GM18873 (cell line): ENCODE measurements around the gene DYNC1I1.
"Not testable (repeated sequence)": the region's sequence is repeated elsewhere in the genome, so short reads cannot be mapped to it uniquely, and the experiment has no call there.

Experiments
- ATAC-seq: cut with Tn5 transposase; IDR thresholded peaks from one replicate; pipeline ENCODE4 v1.9.1; 2021; ENCODE audit warnings: mild to moderate bottlenecking, moderate library complexity, moderate number of reproducible peaks; ENCODE audit not compliant: unreplicated experiment, low FRiP score

Gene DYNC1I1

GRCh38 chr7:95901006-95901405, 128.7 kb downstream of the DYNC1I1 start:
- ATAC-seq, result no peak

DNA sequence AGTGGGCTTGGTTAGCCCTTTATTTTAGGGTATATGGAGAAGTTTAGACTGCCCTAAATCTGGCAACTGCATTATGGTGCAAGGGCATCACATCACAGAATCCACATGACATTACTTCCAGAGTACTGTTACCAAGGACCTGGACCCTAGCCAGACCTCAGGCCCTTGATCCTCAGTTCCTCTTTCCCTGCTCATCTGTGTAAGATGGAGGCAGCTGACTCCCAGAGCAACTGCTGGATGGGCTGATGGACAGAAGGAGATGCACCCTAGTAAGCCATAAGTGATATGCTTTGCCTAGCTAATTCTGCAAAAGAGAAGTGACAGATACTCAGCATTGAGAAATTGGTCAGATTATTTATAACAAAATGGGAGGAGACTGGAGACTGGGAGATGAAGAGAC, 131.7 kb downstream of the DYNC1I1 start:
- no peak for ATAC-seq

GRCh38 chr7:95905167-95905566, 132.8 kb downstream of the DYNC1I1 start:
- ATAC-seq, result no peak

GRCh38 chr7:95906851-95907250, 134.5 kb downstream of the DYNC1I1 start:
- no peak for ATAC-seq

- no peak for ATAC-seq
Measured at GRCh38 chr7:95907337-95907736, 135.0 kb downstream of the DYNC1I1 start.

- ATAC-seq, result no peak
Measured at GRCh38 chr7:95908499-95908898, 136.1 kb downstream of the DYNC1I1 start.

GRCh38 chr7:95910341-95910740, 138.0 kb downstream of the DYNC1I1 start:
- ATAC-seq, result no peak

- ATAC-seq, result no peak
Measured at GRCh38 chr7:95915731-95916130, 143.4 kb downstream of the DYNC1I1 start.

DNA sequence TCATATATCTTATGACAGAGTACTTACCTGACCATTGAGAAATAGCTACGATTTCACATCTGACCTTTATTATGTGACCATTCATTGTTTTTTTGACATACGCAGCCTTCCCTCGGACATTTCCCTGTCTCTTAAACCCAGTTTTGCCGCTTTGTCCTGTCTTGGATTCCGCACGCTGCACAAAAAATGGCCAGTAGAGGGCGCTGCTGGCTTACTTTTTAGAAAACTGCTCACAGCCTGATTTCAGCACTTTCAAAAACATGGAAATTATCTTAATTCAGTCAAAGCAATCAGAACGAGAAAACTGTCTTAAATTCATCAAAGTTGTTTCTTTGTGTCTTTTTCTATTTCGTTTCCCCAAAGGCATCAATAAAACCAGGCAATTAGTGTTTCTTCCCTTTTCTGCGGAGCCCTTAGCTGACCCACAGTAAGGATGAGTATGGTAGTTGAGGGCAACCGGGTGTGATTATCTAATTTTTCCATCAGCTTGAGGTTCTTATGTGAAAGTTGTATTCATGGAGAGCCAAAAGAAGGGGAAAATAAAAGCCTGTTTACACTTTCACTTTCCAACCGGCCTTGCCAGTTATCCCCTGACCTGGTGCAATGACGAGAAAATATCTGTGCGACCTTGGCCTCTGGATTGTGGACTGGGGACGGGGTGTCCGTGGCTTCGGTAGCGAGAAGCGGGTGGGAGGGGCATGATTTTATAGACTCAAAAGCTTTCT, 144.4 kb downstream of the DYNC1I1 start:
- no peak for ATAC-seq

GRCh38 chr7:95917634-95918033, 145.3 kb downstream of the DYNC1I1 start:
- no peak for ATAC-seq

DNA sequence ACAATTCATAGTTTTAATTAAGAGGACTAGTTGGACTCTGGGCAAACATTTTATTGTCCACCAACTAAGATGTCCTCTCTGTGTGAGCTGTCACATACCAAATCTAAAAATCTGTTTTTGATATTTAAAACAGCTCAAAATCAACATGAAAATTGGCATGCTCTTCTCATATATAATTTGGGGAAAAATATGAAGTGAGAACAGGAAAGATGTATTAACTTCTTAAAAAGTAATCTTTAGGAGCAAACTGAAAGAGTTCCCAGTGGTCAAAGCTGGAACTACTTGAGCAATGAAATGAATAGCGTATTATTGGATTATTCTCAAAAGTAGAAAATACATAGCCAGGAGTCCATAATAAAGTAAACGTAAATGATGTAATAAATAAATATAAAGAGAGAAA, 147.2 kb downstream of the DYNC1I1 start:
- no peak for ATAC-seq

DNA sequence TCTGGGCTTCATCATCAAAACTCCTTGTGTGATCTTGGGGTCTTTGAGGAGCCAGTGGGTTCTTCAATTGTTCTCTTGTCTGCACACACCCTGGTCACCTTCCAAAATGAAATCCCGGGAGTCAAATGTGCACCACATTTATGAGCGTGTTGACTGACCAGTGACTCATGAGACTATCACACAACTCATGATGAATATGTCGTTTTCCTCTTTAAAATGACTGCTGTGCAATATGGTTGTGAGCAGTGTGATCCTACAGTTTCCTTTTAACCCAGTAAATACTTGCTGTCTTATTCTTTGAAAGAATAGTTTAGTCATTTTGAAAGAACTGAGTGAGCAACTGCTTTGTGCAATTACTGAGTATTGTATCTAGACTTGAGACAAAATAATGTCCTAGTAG, 149.2 kb downstream of the DYNC1I1 start:
- ATAC-seq, result no peak

GRCh38 chr7:95922191-95922590, 149.8 kb downstream of the DYNC1I1 start:
- ATAC-seq, result no peak

DNA sequence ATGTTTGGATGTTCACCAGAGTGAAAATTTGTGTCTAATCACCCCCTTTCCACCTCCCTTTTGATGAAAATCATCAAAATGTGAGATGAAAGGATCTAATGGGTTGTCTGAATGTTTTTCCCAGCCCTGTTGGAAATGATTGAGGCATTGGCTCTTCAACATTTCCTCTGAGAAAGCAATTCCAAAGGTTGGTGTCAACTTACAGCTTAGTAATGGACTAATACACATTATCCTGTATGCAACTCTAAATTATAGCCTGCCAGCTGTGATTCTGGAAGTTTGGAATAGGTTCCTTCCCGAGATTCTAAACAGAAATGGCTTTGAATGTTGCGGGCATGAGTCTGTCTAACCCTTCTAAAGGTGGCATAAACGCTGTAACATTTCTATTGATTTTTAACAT, 152.9 kb downstream of the DYNC1I1 start:
- no peak for ATAC-seq

- no peak for ATAC-seq
Measured at GRCh38 chr7:95925971-95926370, 153.6 kb downstream of the DYNC1I1 start.

- ATAC-seq, result no peak
Measured at GRCh38 chr7:95927756-95928155, 155.4 kb downstream of the DYNC1I1 start.

GRCh38 chr7:95929710-95930280, 157.4 kb downstream of the DYNC1I1 start:
- no peak for ATAC-seq

DNA sequence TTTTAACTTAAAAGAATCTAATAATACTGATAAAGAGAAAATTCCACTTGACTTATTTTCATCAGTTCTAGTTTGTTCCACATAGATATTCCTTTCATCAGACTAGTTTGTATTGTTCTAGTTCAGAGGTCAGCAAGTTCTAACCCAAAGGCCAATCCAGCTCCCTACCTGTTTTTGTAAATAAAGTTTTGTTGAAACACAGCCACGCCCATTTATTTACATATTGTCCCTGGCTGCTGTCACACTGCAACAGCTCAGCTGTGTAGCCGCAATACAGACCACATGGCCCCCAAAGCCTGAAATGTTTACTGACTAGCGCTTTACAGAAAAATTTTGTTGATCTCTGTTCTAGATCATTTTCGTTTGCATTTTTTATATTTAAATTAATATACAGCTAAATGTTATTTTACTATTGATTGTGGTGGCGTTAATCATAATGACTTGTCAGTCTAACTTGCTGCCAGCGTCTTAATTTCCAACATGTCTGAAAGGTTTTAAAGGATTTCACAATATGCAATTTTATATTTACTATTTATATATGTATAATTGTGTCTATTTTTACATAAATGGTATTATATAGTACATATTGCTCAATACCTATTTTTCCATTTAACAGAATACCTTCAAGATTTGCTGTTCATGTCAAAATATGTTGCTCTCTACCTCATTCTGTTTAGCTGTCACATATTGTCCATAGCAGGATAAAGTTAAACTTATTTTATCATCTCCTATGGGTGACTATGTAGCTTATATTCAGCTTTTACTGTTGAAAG, 159.3 kb downstream of the DYNC1I1 start:
- no peak for ATAC-seq

DNA sequence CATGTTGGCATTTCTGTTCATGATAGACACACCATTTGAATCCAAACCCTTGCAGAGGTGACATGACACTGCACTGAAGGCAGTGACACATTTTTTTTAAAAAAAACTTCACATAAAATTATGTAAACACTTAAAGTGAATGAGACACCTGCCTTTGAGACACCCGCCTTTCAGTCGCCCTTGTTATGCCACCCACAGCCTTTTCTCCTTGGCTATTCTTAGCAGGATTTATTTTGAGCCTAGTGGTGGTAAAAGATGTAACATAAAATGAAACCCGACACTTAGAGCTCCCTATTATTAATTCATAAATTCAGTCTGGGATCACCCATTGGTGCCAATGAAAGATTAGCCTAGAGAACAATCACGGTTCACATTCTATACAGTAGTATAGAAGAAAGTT, 161.3 kb downstream of the DYNC1I1 start:
- no peak for ATAC-seq

DNA sequence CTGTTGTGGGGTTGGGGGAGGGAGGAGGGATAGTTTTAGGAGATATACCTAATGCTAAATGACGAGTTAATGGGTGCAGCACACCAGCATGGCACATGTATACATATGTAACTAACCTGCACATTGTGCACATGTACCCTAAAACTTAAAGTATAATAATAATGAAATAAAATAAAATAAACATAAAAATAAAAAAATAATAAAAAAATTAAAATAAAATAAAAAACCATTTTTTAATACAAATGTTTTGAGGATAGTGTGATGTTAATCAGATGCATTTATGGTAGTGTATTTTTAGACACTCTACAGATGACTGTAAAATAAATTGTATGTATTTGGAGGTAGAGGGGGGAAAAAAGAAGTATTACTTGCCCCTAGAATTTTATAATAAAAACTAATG, 172.5 kb downstream of the DYNC1I1 start:
- ATAC-seq, result not testable (repeated sequence)

DNA sequence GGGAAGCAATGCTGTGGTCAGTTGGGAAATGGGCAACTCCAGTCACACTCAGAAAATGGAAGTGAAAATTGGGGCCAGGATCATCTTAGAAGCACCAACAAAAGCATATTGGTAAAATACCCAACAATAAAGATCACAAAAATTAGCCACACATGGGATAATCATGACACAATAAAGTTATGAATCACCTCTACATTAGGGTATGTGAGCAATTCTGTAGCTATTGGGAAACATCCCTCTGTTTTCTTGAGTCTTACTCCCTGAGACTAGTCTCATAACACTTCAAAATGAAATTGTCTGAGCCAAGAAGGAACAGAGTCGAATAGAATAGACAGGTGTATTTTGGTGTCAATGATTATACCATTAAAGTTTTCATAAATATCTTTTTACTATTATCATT, 178.3 kb downstream of the DYNC1I1 start:
- ATAC-seq, result no peak

DNA sequence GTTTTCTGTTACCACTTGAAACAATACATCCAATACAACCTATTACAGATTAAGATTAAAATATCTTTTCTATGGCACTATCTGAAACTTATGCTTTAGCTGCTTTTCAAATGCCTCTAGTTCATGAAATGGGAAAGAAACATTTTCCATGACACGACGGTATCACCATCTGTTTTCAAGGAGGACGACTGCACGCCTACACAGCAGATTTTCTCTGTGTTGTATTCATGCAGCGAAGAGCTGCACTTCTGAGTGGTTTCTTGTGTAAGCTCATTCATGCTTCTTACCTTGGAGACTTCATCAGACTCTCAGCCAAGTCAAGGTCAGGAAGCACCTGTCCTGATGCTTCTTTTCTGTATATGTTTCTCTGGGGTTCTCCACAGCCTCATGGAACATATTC, 179.2 kb downstream of the DYNC1I1 start:
- no peak for ATAC-seq
